NCI-H345 treated with DMSO at 0.1 percent for 48 hours (cell line): Measurements from ENCODE around the gene CORO2A.
"Not testable (repeated sequence)": the region's sequence is repeated elsewhere in the genome, so short reads cannot be mapped to it uniquely, and the experiment has no call there.

Source experiments
- DNase-seq: peaks from one replicate; lab custom pipeline; 2025; ENCODE audit not compliant: unreplicated experiment; lab: John Stamatoyannopoulos, UW

Gene CORO2A

DNA sequence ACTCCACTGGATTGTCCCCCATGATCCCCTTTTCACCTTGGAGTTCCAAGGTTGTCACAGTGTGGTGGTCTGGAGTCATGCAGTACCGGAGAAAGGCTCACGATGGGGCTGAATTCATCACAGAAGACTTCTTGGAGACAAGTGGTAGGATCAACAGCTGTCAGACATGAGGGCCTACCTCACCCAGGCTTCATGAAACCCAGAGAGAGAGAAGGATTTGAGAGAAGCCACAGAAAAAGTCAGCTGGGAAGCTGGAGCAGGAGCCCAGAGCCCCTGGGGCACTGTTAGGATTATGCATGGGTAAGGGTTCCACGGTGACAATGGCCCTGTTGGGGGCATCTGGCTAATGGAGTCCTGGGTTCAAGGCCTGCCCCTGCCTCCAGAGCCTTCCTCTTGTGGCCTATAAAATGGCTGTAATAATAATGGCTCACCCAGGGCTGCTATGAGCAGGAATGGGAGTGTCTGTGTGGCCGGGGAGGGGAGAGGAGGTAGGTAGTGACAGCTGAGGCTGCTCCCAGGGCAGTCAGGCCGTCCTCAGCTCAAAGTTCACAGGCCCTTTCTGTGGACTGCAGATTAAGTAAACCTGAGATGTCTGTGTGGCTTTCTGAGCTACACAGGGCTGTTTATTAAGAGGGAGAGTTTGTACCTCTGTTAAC lies 74.3 kb downstream of the CORO2A start:
- no peak for DNase-seq

DNA sequence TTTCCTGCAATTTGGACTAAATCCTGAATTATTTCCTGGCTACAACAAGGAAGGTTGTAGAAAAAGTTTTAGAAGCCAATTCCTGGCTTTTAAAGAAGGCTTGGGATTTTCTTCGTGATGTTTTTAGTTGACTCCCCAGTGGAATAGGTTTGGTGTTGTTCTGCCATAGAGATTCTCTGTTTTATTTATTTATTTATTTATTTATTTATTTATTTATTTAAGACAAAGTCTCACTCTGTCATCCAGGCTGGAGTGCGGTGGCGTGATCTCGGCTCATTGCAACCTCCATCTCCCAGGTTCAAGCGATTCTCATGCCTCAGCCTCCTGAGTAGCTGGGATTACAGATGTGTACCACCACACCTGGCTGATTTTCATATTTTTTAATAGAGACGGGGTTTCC lies 75.3 kb downstream of the CORO2A start:
- not testable (repeated sequence) for DNase-seq

DNA sequence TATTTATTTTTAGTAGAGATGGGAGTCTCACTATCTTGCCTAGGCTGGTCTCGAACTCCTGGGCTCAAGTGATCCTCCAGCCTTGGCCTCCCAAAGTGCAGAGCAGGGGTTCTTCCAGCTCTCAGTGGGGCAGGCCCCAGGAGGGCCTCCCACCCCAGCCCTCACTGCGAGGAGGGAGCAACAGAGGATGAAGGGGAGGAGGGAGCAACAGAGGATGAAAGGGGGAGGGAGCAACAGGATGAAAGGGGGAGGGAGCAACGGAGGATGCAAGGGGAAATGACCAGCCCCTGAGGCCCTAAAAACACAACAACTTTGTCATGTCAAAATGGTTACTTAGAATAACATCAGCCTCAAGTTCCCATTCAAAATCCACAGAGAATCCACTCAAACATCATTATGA lies 83.4 kb downstream of the CORO2A start:
- DNase-seq: no peak

GRCh38 chr9:98108531-98109031 lies 83.9 kb downstream of the CORO2A start:
- DNase-seq: no peak

DNA sequence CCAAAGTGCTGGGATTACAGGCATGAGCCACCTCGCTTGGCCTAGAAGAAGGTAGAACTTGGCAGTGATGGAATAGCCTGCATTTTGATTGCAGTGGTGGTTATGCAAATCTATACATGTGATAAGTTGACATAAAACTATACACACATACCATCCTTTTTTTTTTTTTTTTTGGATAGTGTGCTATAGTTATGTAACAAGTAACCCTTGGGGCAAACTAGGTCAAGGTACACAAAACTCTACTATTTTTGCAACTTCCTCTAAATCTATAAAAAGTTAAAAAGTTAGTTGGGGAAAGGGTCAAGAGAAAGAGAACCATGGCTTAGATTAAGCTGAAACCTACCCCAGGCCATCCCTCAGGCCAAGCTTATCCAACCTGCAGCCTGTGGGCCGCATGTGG lies 84.5 kb downstream of the CORO2A start:
- no peak for DNase-seq

DNA sequence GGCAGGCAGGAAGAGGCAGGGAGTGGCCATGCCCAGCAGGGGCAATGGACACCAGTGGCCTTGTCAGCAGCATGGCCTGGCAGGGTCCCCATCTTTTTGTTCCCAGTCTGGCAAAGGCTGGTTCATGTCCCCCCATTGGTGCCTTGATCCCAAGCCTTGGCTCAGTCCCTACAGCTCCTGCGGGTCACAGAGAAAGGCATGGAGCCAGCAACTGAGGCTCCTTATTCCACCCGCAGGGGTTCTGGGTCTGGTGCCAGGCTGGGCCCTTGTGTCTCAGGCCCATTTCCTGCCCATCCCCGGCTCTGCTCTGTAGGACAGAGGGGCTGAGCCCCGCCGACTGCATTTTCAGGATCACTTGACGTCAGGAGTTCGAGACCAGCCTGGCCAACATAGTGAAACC lies 87.4 kb downstream of the CORO2A start:
- DNase-seq: no peak

- DNase-seq: no peak
Observed at GRCh38 chr9:98104445-98104881, 88.0 kb downstream of the CORO2A start.

DNA sequence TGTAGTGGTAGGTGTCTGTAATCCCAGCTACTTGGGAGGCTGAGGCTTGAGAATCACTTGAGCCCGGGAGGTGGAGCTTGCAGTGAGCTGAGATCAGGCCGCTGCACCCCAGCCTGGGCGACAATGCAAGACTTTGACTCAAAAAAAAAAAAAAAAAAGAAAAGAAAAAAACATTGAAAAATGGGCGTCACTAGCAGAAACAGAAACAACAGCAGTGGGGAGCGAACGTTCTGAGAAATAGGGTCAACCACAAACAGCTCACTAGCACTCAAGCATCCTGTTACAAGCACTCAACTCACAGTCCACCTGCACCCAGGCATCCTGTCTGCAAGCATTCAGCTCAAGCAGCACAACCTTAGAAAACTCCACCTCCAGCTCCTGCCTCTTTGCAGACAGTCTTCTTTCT lies 90.6 kb downstream of the CORO2A start:
- peak; percentile 16 for DNase-seq

- DNase-seq: no peak
Observed at GRCh38 chr9:98101416-98101815, 91.0 kb downstream of the CORO2A start.

GRCh38 chr9:98100456-98100855 lies 92.0 kb downstream of the CORO2A start:
- DNase-seq: no peak

GRCh38 chr9:98099898-98100297 lies 92.5 kb downstream of the CORO2A start:
- DNase-seq: peak; percentile 20

GRCh38 chr9:98099346-98099745 lies 93.1 kb downstream of the CORO2A start:
- DNase-seq: no peak

GRCh38 chr9:98097836-98098235 lies 94.6 kb downstream of the CORO2A start:
- peak; percentile 78 for DNase-seq

GRCh38 chr9:98096091-98096490 lies 96.3 kb downstream of the CORO2A start:
- no peak for DNase-seq

GRCh38 chr9:98095401-98095800 lies 97.0 kb downstream of the CORO2A start:
- DNase-seq: no peak

DNA sequence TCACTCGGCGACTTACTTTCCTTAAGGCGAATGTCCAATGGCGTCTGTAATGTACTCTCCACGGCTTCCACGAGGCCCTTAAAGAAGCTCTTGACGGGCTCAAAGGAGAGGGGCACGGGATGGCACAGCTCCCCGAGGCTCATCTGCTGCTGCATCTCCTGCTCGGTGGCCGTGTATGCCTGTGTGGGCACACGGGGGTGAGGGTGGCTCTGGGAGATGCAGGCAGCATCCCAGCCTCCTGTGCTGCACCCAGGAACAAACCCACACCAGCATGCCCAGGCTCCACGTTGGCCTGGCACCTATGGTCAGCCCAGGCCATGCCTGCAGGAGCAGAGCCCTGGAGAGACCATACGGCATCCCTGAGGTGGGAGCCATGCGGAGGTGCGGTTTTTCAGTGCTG lies 97.6 kb downstream of the CORO2A start:
- no peak for DNase-seq

GRCh38 chr9:98094316-98094715 lies 98.1 kb downstream of the CORO2A start:
- DNase-seq: no peak

- DNase-seq: no peak
Observed at GRCh38 chr9:98092613-98092931, 99.9 kb downstream of the CORO2A start.

DNA sequence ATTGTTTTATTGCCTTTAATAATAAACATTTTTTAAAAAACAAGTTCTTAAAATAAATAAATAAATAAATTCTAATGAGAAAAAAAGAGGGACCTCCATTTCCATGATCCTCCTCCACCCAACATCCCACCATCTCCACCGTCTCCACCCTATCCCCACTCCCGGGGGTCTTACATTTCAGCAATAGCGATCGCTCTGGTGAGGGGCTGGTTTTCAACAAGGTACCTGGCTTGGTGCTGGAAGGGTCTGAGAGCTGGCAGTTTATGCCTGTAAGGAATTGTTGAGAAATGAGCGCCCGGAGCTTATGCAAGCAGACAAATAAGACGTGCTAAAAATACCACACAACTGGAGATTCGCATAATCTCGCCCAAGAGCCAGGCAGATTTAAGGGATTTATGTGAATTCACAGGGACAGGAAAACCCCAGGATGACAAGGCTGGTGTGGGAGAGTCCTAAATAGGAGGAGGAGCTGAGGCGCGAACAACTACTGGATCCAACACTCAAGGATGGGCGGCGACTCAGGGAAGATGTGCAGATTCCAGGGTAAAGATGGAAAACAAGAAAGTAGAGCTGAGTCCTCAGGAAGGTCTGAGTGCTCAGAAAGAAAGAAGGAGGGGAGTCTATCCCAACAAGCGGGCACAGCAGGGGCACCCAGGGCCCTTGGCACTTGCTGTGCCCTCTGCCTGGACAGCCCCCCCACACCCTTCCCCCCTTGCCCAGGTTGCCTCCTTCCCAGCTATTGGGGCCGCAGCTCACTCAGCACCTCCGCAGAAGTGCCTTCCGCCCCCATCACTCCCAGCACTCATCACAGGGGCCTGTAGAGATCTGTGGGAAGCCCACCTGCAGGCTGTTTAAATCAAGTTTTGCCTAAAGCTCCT lies 100.5 kb downstream of the CORO2A start:
- DNase-seq: no peak

DNA sequence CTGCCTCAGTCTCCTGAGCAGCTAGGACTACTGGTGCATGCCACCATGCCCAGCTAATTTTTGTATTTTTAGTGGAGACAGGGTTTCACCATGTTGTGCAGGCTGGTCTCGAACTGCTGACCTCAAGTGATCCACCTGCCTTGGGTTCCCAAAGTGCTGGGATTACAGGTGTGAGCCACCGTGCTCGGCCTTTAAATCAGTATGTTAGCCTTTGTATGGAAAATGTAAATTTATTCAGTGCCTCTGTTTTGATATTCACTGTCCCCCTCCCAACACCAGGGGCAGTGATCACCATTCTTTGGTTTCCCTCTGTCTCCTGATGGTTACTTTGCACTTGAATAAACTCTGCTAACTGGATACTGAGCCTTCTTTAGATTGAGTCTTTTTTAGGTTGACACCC lies 101.8 kb downstream of the CORO2A start:
- not testable (repeated sequence) for DNase-seq

DNA sequence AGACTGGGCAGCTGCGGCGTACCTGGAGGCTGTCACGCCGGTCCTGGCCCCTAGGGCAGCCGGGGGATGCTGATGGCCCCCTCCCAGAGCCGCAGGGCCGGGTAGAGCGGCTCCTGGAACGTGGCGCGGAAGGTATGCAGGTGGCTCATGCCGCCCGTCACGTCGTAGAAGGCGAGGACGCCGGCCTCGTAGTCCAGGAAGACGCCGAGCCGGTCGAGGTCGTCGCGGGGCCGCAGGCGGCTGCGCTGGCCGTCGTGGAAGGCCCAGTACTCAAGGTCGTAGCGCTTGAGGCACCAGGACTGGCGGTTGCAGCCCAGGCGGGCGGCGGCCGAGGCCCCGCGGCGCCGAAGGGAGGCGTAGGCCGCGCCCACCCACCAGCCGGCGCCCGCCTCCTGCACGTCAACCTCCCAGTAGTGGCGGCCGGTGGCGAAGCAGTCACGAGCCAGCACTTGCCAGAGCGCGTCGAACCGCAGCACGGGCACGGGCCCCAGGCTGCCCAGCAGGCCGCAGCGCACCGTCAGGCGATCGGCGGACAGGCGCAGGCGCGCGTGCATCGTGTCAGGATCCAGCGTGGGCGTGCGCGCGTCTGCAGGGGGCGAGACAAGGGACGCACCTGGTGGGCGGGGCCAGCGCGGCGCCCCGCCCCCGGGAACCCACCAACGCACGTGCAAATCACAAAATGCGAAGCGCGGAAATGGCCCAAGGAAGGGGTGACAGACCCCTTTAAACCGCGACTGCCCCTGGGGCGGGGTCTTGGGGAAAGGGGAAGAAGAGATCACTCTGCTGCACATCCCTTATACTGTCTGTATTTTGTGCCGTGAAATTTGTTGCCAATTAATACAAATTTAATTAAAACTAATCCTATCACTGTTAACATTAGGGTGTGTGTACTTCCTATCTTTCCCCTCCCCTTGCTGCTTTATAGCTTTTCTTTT lies 104.8 kb downstream of the CORO2A start:
- DNase-seq: no peak
